Right lobe of liver (tissue), 4 donors: ENCODE results near the gene CDYL2.

Experiments used
- POLR2A ChIP-seq: fragments of 450-650 bp; IDR thresholded peaks from one replicate; pipeline ENCODE4 v1.6.1; 2017; ENCODE audit warnings: antibody characterized with exemption, mild to moderate bottlenecking
- TF ChIP-seq, protein P1 (sequence below), 4 donors: fragments of 200-600 bp in 3 of 4; fragments of 450-650 bp in 1 of 4; IDR thresholded peaks; one replicate each; pipeline versions ENCODE4 v1.5.1 to v1.8.0; 2016 to 2022; ENCODE audit warnings: antibody characterized with exemption in 4 of 4, mild to moderate bottlenecking in 2 of 4
- donor health status: DM: no; HTN: no; CAD: no.
- donor health status: DM: no; HTN: no; CAD: no.
- donor health status: DM: no; HTN: yes; CAD: no.

DNA sequence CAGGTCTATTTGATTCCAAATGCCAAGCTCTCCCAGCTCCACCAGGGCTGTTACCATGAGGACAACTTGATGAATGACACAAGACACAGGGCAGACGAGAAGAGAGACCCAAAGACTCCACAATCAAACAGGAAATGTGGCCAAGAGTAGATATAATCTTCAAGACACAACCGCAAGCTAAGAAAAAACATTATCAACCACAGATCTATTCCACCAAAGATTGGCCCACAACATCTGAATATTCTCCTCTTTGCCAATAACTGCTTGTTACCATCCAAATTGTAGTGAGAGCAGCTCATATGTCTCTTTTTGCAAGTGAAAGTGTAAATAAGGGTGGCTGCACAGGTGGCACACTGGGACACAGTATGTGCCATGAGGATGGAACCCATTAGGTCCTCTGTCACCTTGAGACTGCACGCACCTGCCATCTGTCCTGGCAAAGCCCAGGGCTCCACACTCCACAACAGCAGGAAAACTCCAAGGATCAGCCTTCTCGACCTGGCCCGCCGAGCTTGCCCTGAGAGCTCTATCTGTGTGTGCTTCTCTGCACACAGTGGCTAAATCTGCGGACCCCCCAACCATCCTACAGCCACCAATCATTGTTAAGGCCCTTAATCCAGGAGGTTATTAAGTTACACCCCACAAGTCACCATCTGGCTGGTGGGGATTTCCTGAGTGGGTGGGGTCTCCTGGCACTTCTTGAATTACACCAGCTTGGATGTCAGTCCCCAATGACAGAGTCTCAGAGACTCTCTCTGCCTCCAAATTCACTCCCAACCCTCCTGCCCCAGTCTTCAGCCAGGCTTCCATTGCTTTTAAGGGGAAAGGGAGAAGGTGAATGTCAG, 213.1 kb downstream of the CDYL2 start:
- no peak for TF ChIP-seq POLR2A
- TF ChIP-seq, protein P1, sequence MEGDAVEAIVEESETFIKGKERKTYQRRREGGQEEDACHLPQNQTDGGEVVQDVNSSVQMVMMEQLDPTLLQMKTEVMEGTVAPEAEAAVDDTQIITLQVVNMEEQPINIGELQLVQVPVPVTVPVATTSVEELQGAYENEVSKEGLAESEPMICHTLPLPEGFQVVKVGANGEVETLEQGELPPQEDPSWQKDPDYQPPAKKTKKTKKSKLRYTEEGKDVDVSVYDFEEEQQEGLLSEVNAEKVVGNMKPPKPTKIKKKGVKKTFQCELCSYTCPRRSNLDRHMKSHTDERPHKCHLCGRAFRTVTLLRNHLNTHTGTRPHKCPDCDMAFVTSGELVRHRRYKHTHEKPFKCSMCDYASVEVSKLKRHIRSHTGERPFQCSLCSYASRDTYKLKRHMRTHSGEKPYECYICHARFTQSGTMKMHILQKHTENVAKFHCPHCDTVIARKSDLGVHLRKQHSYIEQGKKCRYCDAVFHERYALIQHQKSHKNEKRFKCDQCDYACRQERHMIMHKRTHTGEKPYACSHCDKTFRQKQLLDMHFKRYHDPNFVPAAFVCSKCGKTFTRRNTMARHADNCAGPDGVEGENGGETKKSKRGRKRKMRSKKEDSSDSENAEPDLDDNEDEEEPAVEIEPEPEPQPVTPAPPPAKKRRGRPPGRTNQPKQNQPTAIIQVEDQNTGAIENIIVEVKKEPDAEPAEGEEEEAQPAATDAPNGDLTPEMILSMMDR (IDR thresholded peaks at IDR 0.05): no peak
